Naive thymus-derived CD4-positive, alpha-beta T cell (primary cell): ENCODE results near the gene PDE4D. TPM values are rescaled to one million over a fixed set of nuclear protein-coding genes. Genes with fewer than 3 reads are reported as not detected.

Source experiments
- ATAC-seq: fragments of 150-1000 bp; cut with Tn5 transposase; 2 replicates; pipeline ENCODE4 v1.10.0; 2021; ENCODE audit warnings: mild to moderate bottlenecking, moderate library complexity
- CTCF ChIA-PET: fragments of 350-600 bp; sonication (Branson Sonifier 250); formaldehyde crosslinking; loops from one replicate; lab custom pipeline; 2021; ENCODE audit warnings: antibody characterized with exemption; lab: Charles Lee
- POLR2A ChIA-PET: fragments of 350-600 bp; sonication (Branson Sonifier 250); formaldehyde crosslinking; loops from one replicate; lab custom pipeline; 2021; ENCODE audit warnings: antibody characterized with exemption, inconsistent platforms; lab: Charles Lee
- DNase-seq, 9 donors: peaks; one replicate each; pipeline versions ENCODE4 v3.0.0 to v3.0.0-alpha.2; 2020 to 2022; ENCODE audit warnings: mixed read lengths in 1 of 9
- H3K27ac ChIP-seq: one replicate; pipeline ENCODE4 v1.7.0; 2013; ENCODE audit warnings: mild to moderate bottlenecking, low read depth, low read length, moderate library complexity
- H3K27me3 ChIP-seq, 2 donors: one replicate each; pipeline ENCODE4 v1.7.0; 2013; ENCODE audit warnings: low read length in 2 of 2, mild to moderate bottlenecking in 2 of 2, moderate library complexity in 2 of 2; ENCODE audit not compliant: control insufficient read depth in 2 of 2, insufficient read depth in 2 of 2
- H3K36me3 ChIP-seq, 3 experiments: 1 replicate in 2 of 3; 2 replicates in 1 of 3; pipeline ENCODE4 v1.7.0; 2013; ENCODE audit warnings: low read length in 3 of 3, mild to moderate bottlenecking in 3 of 3, moderate library complexity in 1 of 3; ENCODE audit not compliant: insufficient read depth in 3 of 3, control insufficient read depth in 2 of 3
- H3K4me1 ChIP-seq, 2 donors: one replicate each; pipeline ENCODE4 v1.7.0; 2013; ENCODE audit warnings: low read length in 2 of 2, mild to moderate bottlenecking in 2 of 2, moderate library complexity in 1 of 2; ENCODE audit not compliant: control insufficient read depth in 2 of 2, insufficient read depth in 2 of 2
- H3K4me3 ChIP-seq: 2 replicates; pipeline ENCODE4 v1.7.0; 2013; ENCODE audit warnings: mild to moderate bottlenecking, low read length
- H3K9me3 ChIP-seq, 3 experiments: 1 replicate in 2 of 3; 2 replicates in 1 of 3; pipeline ENCODE4 v1.7.0; 2013; ENCODE audit warnings: low read length in 3 of 3; ENCODE audit not compliant: control insufficient read depth in 2 of 3
- H3K27ac Mint-ChIP-seq, 9 donors: one replicate each; pipeline ENCODE4 v1.8.0; 2020 to 2022; ENCODE audit warnings: mixed read lengths in 9 of 9, mild to moderate bottlenecking in 8 of 9, moderate library complexity in 5 of 9, inconsistent platforms in 2 of 9
- H3K27me3 Mint-ChIP-seq, 5 donors: one replicate each; pipeline ENCODE4 v1.8.0; 2021 to 2022; ENCODE audit warnings: mixed read lengths in 5 of 5, mild to moderate bottlenecking in 1 of 5
- H3K36me3 Mint-ChIP-seq, 5 donors: one replicate each; pipeline ENCODE4 v1.8.0; 2020 to 2022; ENCODE audit warnings: mixed read lengths in 5 of 5, mild to moderate bottlenecking in 3 of 5, inconsistent platforms in 1 of 5
- H3K4me1 Mint-ChIP-seq, 7 donors: one replicate each; pipeline ENCODE4 v1.8.0; 2020 to 2022; ENCODE audit warnings: mixed read lengths in 7 of 7, mild to moderate bottlenecking in 3 of 7, inconsistent platforms in 1 of 7
- H3K4me3 Mint-ChIP-seq, 10 donors: one replicate each; pipeline ENCODE4 v1.8.0; 2020 to 2022; ENCODE audit warnings: mild to moderate bottlenecking in 10 of 10, mixed read lengths in 10 of 10, moderate library complexity in 6 of 10, inconsistent platforms in 2 of 10
- H3K9me3 Mint-ChIP-seq, 11 donors: one replicate each; pipeline ENCODE4 v1.8.0; 2020 to 2022; ENCODE audit warnings: mixed read lengths in 11 of 11, mild to moderate bottlenecking in 4 of 11, inconsistent platforms in 1 of 11, moderate library complexity in 1 of 11
- intact Hi-C, 2 donors: fragments of 100-400 bp; cut with micrococcal nuclease; formaldehyde crosslinking; loops; one replicate each; pipeline ENCODE4 v1.15.1; 2023
- polyA plus RNA-seq, 2 donors: library from polyadenylated mRNA; unstranded; fragments of 300-500 nt; fragmentation: Illumina TruSeq; gene quantifications; one replicate each; pipeline ENCODE4 v1.2.3, GENCODE V29; 2021
- total RNA-seq, 6 experiments: library from RNA in 5 of 6; stranded (reverse) in 5 of 6; gene quantifications; 1 replicate in 5 of 6; 2 replicates in 1 of 6; pipeline ENCODE4 v1.2.3 and lab custom pipeline; 2021 to 2026

The PDE4D gene
- total and polyA plus RNA-seq, 7 experiments from 2014 or later: 4.9 to 102 (median 38.8) TPM

DNA sequence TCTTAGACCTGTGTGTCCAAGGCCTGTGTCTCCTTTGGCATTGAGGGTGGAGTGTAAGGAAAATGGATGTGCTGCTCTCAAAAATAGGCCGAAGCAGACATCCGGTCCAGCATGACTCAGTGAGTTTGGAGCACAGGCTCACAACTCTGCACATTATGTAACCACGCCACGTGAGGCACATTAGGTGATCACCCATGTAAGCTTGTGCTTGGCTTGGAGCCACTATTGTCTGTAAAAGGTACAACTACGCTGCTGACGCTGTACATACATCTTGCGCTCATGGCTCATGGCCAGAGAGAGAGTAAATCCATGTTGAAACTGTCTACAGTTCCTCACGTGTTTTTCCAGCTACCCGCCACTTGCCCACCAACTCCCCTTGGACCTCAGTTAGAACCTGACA, 177.5 kb downstream of the PDE4D start:
- Histone ChIP-seq H3K27ac (no peak overlapping the region), H3K27me3 (no peaks in the 10 kb centered on the region), H3K36me3 (no peaks in the 10 kb centered on the region), H3K4me1 (no peaks in the 10 kb centered on the region), H3K4me3 (no peak overlapping the region), H3K9me3 (no peaks in the 10 kb centered on the region)
- DNase-seq: no peak
- H3K4me3 Mint-ChIP-seq: no peak overlapping the region
- no peak for ATAC-seq
- peaks cover 0 to 20% (median 11%) of the 10 kb centered on the region in 11 donors for H3K9me3 Mint-ChIP-seq
- no peak overlapping the region for H3K27ac Mint-ChIP-seq
- peaks cover 0 to 6% (median 2%) of the 10 kb centered on the region in 5 donors for H3K27me3 Mint-ChIP-seq
- ChIA-PET CTCF (no interaction called here), POLR2A (no interaction called here)
- intact Hi-C loops: no loop called here
- H3K4me1 Mint-ChIP-seq: no peaks in the 10 kb centered on the region
- H3K36me3 Mint-ChIP-seq: peaks cover 0 to 7% (median 0%) of the 10 kb centered on the region in 5 donors

- peaks cover 0 to 7% (median 0%) of the 10 kb centered on the region in 5 donors for H3K36me3 Mint-ChIP-seq
- ATAC-seq: no peak
- ChIA-PET POLR2A (no interaction called here), CTCF (no interaction called here)
- peaks cover 0 to 6% (median 2%) of the 10 kb centered on the region in 5 donors for H3K27me3 Mint-ChIP-seq
- Histone ChIP-seq H3K27ac (no peak overlapping the region), H3K4me1 (no peaks in the 10 kb centered on the region), H3K27me3 (no peaks in the 10 kb centered on the region), H3K9me3 (no peaks in the 10 kb centered on the region), H3K4me3 (no peak overlapping the region), H3K36me3 (no peaks in the 10 kb centered on the region)
- H3K4me1 Mint-ChIP-seq: no peaks in the 10 kb centered on the region
- intact Hi-C loops: no loop called here
- no peak overlapping the region for H3K4me3 Mint-ChIP-seq
- DNase-seq: no peak
- no peak overlapping the region for H3K27ac Mint-ChIP-seq
- H3K9me3 Mint-ChIP-seq: peaks cover 0 to 20% (median 11%) of the 10 kb centered on the region in 11 donors
Measured at GRCh38 chr5:59715228-59715627, 178.3 kb downstream of the PDE4D start.

- POLR2A ChIA-PET: no interaction called here
- ATAC-seq: no peak
Measured at GRCh38 chr5:59713498-59713844, 180.1 kb downstream of the PDE4D start.

DNA sequence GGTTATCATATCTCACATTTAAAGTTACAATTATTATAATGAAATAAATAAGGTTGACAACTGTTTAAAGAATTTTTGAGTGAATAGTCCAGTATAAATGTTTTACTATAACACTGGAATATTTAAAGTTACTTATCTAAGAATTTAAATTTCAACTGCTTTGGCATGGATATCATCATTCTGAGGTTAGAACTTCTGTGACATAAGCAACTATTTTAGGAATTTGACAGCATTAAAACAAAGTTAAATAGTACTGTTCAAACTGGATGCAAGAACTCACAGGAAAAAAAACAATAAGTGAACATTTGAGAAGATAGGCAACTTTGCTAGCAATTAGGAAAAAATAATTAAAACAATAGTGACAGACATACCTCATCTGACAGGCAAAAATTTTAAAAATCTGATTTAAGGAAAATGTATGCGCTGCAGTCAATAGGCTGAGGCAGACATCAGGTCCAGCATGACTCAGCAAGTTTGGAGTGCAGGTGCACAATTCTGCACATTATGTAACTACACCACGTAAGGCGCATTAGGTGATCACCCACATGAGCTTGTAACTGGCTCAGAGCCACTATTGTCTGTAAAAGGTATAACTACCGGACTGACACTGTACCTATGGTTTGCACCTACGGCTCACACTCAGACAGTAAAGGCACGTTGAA, 180.6 kb downstream of the PDE4D start:
- DNase-seq: peak in 3 of 9 donors; percentile 0 to 19 (median 18)
- Histone ChIP-seq H3K9me3 (no peaks in the 10 kb centered on the region), H3K27ac (no peak overlapping the region), H3K27me3 (no peaks in the 10 kb centered on the region), H3K4me3 (no peak overlapping the region), H3K4me1 (no peaks in the 10 kb centered on the region), H3K36me3 (no peaks in the 10 kb centered on the region)
- ATAC-seq: no peak
- Mint-ChIP-seq H3K4me1 (no peaks in the 10 kb centered on the region), H3K27ac (no peak overlapping the region), H3K27me3 (peaks cover 0 to 6% (median 0%) of the 10 kb centered on the region in 5 donors), H3K36me3 (peaks cover 0 to 7% (median 0%) of the 10 kb centered on the region in 5 donors), H3K9me3 (peaks cover 0 to 20% (median 11%) of the 10 kb centered on the region in 11 donors), H3K4me3 (no peak overlapping the region)
- CTCF ChIA-PET: no interaction called here
- POLR2A ChIA-PET: no interaction called here
- intact Hi-C loops: no loop called here

More at GRCh38 chr5:59713498-59713844, 180.1 kb downstream of the PDE4D start:
- DNase-seq: no peak
- H3K4me1 Mint-ChIP-seq: no peaks in the 10 kb centered on the region
- H3K27ac ChIP-seq: no peak overlapping the region
- H3K9me3 Mint-ChIP-seq: peaks cover 0 to 20% (median 11%) of the 10 kb centered on the region in 11 donors
- CTCF ChIA-PET: no interaction called here
- H3K36me3 Mint-ChIP-seq: peaks cover 0 to 7% (median 0%) of the 10 kb centered on the region in 5 donors
- no peak overlapping the region for H3K4me3 ChIP-seq
- H3K27me3 Mint-ChIP-seq: peaks cover 0 to 6% (median 0%) of the 10 kb centered on the region in 5 donors
- no peak overlapping the region for H3K4me3 Mint-ChIP-seq
- H3K9me3 ChIP-seq: no peaks in the 10 kb centered on the region
- no peaks in the 10 kb centered on the region for H3K4me1 ChIP-seq
- H3K27me3 ChIP-seq: no peaks in the 10 kb centered on the region
- H3K36me3 ChIP-seq: no peaks in the 10 kb centered on the region
- intact Hi-C loops: no loop called here
- no peak overlapping the region for H3K27ac Mint-ChIP-seq

GRCh38 chr5:59711310-59711709, 182.2 kb downstream of the PDE4D start:
- no peaks in the 10 kb centered on the region for H3K27me3 ChIP-seq
- ATAC-seq (no peak), DNase-seq (no peak)
- intact Hi-C loops: no loop called here
- POLR2A ChIA-PET: no interaction called here
- peaks cover 0 to 3% (median 0%) of the 10 kb centered on the region in 5 donors for H3K27me3 Mint-ChIP-seq
- H3K27ac Mint-ChIP-seq: no peak overlapping the region
- no peaks in the 10 kb centered on the region for H3K4me1 ChIP-seq
- no peak overlapping the region for H3K27ac ChIP-seq
- H3K4me3 Mint-ChIP-seq: no peak overlapping the region
- no peaks in the 10 kb centered on the region for H3K4me1 Mint-ChIP-seq
- no peaks in the 10 kb centered on the region for H3K9me3 ChIP-seq
- CTCF ChIA-PET: no interaction called here
- peaks cover 0 to 7% (median 0%) of the 10 kb centered on the region in 5 donors for H3K36me3 Mint-ChIP-seq
- H3K36me3 ChIP-seq: no peaks in the 10 kb centered on the region
- H3K9me3 Mint-ChIP-seq: peaks cover 0 to 20% (median 11%) of the 10 kb centered on the region in 11 donors
- H3K4me3 ChIP-seq: no peak overlapping the region

- intact Hi-C loops: no loop called here
- H3K4me3 ChIP-seq: no peak overlapping the region
- DNase-seq (no peak), ATAC-seq (no peak)
- CTCF ChIA-PET: no interaction called here
- POLR2A ChIA-PET: no interaction called here
- Mint-ChIP-seq H3K9me3 (peaks cover 0 to 20% (median 8%) of the 10 kb centered on the region in 11 donors), H3K4me1 (no peaks in the 10 kb centered on the region), H3K27me3 (peaks cover 0 to 5% (median 0%) of the 10 kb centered on the region in 5 donors), H3K4me3 (no peak overlapping the region), H3K27ac (no peak overlapping the region), H3K36me3 (peaks cover 0 to 7% (median 0%) of the 10 kb centered on the region in 5 donors)
- H3K27me3 ChIP-seq: no peaks in the 10 kb centered on the region
- no peaks in the 10 kb centered on the region for H3K4me1 ChIP-seq
- no peaks in the 10 kb centered on the region for H3K36me3 ChIP-seq
- no peaks in the 10 kb centered on the region for H3K9me3 ChIP-seq
- no peak overlapping the region for H3K27ac ChIP-seq
Measured at GRCh38 chr5:59709846-59710245, 183.7 kb downstream of the PDE4D start.

- Mint-ChIP-seq H3K9me3 (peaks cover 0 to 16% (median 8%) of the 10 kb centered on the region in 11 donors), H3K4me1 (no peaks in the 10 kb centered on the region), H3K27ac (no peak overlapping the region), H3K4me3 (no peak overlapping the region), H3K27me3 (peaks cover 0 to 5% (median 0%) of the 10 kb centered on the region in 5 donors), H3K36me3 (peaks cover 0 to 7% (median 0%) of the 10 kb centered on the region in 5 donors)
- Histone ChIP-seq H3K27ac (no peak overlapping the region), H3K27me3 (no peaks in the 10 kb centered on the region), H3K9me3 (no peaks in the 10 kb centered on the region), H3K4me1 (no peaks in the 10 kb centered on the region), H3K36me3 (no peaks in the 10 kb centered on the region), H3K4me3 (no peak overlapping the region)
- CTCF ChIA-PET: no interaction called here
- no peak for DNase-seq
- intact Hi-C loops: no loop called here
- POLR2A ChIA-PET: no interaction called here
- ATAC-seq: no peak
Measured at GRCh38 chr5:59709346-59709821, 184.1 kb downstream of the PDE4D start.
